Nephron progenitor cell (in vitro differentiated cells): ENCODE measurements around the gene ZNF722.
"Not testable (repeated sequence)": the region's sequence is repeated elsewhere in the genome, so short reads cannot be mapped to it uniquely, and the experiment has no call there.

Experiments used
- DNase-seq: peaks from one replicate; pipeline ENCODE4 v3.0.0; 2021
- H3K27ac Mint-ChIP-seq: 2 replicates; pipeline ENCODE4 v1.8.0; 2021; ENCODE audit warnings: mild to moderate bottlenecking, moderate library complexity, mixed read lengths
- H3K27me3 Mint-ChIP-seq: 2 replicates; pipeline ENCODE4 v1.8.0; 2021; ENCODE audit warnings: mild to moderate bottlenecking, low read depth, mixed read lengths; ENCODE audit not compliant: poor library complexity
- H3K36me3 Mint-ChIP-seq: 2 replicates; pipeline ENCODE4 v1.8.0; 2021; ENCODE audit warnings: low read depth, mixed read lengths
- H3K4me1 Mint-ChIP-seq: 2 replicates; pipeline ENCODE4 v1.8.0; 2021; ENCODE audit warnings: mixed read lengths
- H3K4me3 Mint-ChIP-seq: 2 replicates; pipeline ENCODE4 v1.8.0; 2021; ENCODE audit warnings: mild to moderate bottlenecking, moderate library complexity, mixed read lengths
- H3K9me3 Mint-ChIP-seq: 2 replicates; pipeline ENCODE4 v1.8.0; 2021; ENCODE audit warnings: mild to moderate bottlenecking, moderate library complexity, mixed read lengths
- TF ChIP-seq, protein P1 (sequence below): fragments of 200-600 bp; sonication (generic); IDR thresholded peaks from 2 replicates; pipeline ENCODE4 v1.5.0; 2021; ENCODE audit warnings: antibody characterized with exemption

The ZNF722 gene

DNA sequence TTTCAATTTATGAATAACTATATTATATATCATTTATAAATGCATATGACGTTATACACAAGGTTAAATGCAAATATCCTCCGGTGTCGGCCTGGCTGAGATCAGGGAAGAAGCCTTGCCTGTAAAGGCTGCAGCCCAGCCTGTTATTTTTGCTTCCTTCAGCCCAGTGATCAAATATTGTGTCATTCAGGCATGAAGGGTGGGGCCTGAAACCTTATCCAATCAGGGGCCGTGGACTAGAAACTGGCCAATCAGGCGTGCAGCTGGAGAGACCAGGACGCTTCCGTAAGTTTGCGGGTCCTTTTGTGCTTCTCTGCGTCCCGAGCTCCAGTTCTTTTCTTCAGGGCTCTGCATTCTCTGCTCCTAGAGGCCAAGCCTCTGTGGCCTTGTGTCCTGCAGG lies at the start of gene ZNF722:
Gene ZNF722 (plus strand): TSS at position 301 of the 400 bp plus-strand sequence. CDS start 113 bp downstream, outside the sequence.
- no peak for DNase-seq

DNA sequence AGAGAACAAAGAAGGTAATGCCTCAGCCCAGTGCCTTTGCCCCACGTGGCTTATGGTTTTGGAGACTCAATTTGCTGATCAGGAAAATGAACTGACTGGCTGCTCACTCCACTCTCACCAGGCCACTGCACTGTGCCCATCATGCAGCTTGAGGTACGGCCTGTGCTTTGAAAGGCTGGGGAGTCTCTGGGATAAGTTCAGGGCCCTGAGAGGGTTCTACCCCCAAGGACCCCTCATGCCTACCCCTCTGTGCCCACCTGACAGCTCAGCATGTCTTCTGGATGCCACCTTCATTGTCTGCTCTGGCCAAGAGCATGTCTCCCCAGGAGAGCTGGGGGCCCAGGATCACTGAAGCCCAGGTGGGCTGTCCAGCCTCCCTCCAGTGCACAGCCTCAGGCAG lies 45.5 kb upstream of the ZNF722 start:
- H3K27me3 Mint-ChIP-seq, result no peaks in the 10 kb centered on the region
- H3K9me3 Mint-ChIP-seq, result peaks cover 92% of the 10 kb centered on the region
- H3K4me1 Mint-ChIP-seq, result no peaks in the 10 kb centered on the region
- no peak overlapping the region for H3K4me3 Mint-ChIP-seq
- TF ChIP-seq, protein P1, sequence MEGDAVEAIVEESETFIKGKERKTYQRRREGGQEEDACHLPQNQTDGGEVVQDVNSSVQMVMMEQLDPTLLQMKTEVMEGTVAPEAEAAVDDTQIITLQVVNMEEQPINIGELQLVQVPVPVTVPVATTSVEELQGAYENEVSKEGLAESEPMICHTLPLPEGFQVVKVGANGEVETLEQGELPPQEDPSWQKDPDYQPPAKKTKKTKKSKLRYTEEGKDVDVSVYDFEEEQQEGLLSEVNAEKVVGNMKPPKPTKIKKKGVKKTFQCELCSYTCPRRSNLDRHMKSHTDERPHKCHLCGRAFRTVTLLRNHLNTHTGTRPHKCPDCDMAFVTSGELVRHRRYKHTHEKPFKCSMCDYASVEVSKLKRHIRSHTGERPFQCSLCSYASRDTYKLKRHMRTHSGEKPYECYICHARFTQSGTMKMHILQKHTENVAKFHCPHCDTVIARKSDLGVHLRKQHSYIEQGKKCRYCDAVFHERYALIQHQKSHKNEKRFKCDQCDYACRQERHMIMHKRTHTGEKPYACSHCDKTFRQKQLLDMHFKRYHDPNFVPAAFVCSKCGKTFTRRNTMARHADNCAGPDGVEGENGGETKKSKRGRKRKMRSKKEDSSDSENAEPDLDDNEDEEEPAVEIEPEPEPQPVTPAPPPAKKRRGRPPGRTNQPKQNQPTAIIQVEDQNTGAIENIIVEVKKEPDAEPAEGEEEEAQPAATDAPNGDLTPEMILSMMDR, result no peak
- H3K27ac Mint-ChIP-seq, result no peak overlapping the region
- DNase-seq, result no peak
- peaks cover 5% of the 10 kb centered on the region for H3K36me3 Mint-ChIP-seq

More for the DNA sequence above, at the start of gene ZNF722:
- no peak within 1 kb of the TSS for H3K27ac Mint-ChIP-seq
- H3K27me3 Mint-ChIP-seq, result no peaks in the 10 kb centered on the region
- H3K9me3 Mint-ChIP-seq, result peaks cover 88% of the 10 kb centered on the region
- no peaks in the 10 kb centered on the region for H3K36me3 Mint-ChIP-seq
- H3K4me3 Mint-ChIP-seq, result no peak within 1 kb of the TSS
- TF ChIP-seq, protein P1, result no peak
- H3K4me1 Mint-ChIP-seq, result no peaks in the 10 kb centered on the region

DNA sequence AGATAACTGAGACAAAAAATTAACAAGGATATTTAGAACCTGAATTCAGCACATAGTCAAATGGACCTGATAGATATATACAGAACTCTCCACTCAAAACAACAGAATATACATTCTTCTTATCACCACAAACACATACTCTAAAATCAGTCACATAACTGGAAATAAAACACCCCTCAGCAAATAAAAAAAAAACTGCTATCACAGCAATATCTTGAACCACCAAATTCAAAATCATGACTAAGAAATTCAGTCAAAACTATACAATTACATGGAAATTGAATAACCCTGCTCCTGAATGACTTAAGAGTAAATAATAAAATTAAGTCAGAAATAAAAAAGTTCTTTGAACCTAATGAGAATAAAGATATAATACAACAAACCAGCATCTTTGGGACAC lies 30.0 kb upstream of the ZNF722 start:
- no peak overlapping the region for H3K4me3 Mint-ChIP-seq
- peaks cover 56% of the 10 kb centered on the region for H3K9me3 Mint-ChIP-seq
- DNase-seq, result no peak
- no peaks in the 10 kb centered on the region for H3K36me3 Mint-ChIP-seq
- no peaks in the 10 kb centered on the region for H3K4me1 Mint-ChIP-seq
- TF ChIP-seq, protein P1, result no peak
- H3K27ac Mint-ChIP-seq, result no peak overlapping the region
- no peaks in the 10 kb centered on the region for H3K27me3 Mint-ChIP-seq

DNA sequence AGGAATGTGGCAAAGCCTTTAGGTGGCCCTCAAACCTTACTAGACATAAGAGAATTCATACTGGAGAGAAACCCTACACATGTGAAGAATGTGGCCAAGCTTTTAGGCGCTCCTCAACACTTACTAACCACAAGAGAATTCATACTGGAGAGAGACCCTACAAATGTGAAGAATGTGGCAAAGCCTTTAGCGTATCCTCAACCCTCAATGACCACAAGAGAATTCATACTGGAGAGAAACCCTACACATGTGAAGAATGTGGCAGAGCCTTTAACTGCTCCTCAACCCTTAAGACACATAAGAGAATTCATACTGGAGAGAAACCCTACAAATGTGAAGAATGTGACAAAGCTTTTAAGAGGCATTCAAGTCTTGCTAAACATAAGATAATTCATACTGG lies 16.8 kb downstream of the ZNF722 start:
- DNase-seq, H3K36me3 Mint-ChIP-seq, H3K27ac Mint-ChIP-seq, H3K27me3 Mint-ChIP-seq, H3K4me3 Mint-ChIP-seq, H3K4me1 Mint-ChIP-seq: not testable (repeated sequence)
- peaks cover 82% of the 10 kb centered on the region for H3K9me3 Mint-ChIP-seq

DNA sequence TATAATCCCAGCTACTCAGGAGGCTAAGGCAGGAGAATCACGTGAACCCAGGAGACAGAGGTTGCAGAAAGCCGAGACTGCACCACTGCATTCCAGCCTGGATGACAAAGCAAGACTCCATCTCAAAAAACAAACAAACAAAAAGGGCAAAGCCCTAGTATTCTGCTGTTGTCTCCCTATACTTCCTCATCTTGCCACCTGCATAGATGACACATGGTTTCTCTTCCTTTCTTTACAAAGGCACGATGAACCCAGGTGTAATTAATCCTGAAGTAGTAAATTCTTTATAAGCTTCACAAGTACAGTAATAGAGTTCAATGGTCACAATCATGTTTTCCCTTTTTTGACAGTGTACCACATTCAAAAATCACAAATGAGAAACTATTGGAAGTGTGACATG lies 36.7 kb downstream of the ZNF722 start:
- no peak overlapping the region for H3K4me3 Mint-ChIP-seq
- H3K27ac Mint-ChIP-seq, result no peak overlapping the region
- H3K36me3 Mint-ChIP-seq, result no peaks in the 10 kb centered on the region
- H3K27me3 Mint-ChIP-seq, result no peaks in the 10 kb centered on the region
- H3K4me1 Mint-ChIP-seq, result no peaks in the 10 kb centered on the region
- TF ChIP-seq, protein P1, result no peak
- DNase-seq, result no peak
- H3K9me3 Mint-ChIP-seq, result peaks cover 98% of the 10 kb centered on the region

DNA sequence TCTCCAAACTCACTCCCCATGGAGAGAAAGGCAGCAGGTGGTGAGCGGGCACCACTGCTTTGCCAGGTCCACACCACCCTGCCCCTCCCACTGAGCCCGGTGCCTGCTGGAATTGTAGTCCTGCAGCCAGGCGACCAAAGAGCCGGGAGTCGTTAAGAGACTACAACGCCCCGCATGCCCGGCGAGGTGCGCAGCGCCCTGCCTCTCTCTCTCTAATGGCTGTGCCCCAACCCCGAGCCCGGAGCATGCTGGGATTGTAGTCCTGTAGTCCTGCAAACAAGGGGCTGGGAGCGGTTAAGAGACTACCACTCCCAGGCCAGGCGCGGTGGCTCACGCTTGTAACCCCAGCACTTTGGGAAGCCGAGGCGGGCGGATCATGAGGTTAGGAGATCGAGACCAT lies 38.4 kb downstream of the ZNF722 start:
- Mint-ChIP-seq H3K4me1 (no peaks in the 10 kb centered on the region), H3K36me3 (no peaks in the 10 kb centered on the region), H3K9me3 (peaks cover 95% of the 10 kb centered on the region), H3K27ac (no peak overlapping the region), H3K27me3 (no peaks in the 10 kb centered on the region), H3K4me3 (no peak overlapping the region)
- DNase-seq, result no peak
- TF ChIP-seq, protein P1, result no peak
